Panc1 (cell line): ENCODE measurements around the gene PGD. TPM values are rescaled to one million over a fixed set of nuclear protein-coding genes. Genes with fewer than 3 reads are reported as not detected.

ENCODE experiments used
- ATAC-seq: fragments of 200-7000 bp; cut with Tn5 transposase; 2 replicates; pipeline ENCODE4 v1.9.1; 2020; ENCODE audit warnings: mild to moderate bottlenecking, moderate library complexity
- BruUV-seq: library from RNA; stranded (reverse); fragments of 400-500 nt; replicated peaks from 2 replicates; lab custom pipeline; 2021; lab: Mats Ljungman, UMichigan
- CTCF ChIA-PET: fragments of 300-600 bp; sonication (Branson Sonifier 250); formaldehyde crosslinking; loops from one replicate; lab custom pipeline; 2022; ENCODE audit warnings: antibody characterized with exemption; lab: Charles Lee
- POLR2A ChIA-PET: fragments of 300-600 bp; sonication (Branson Sonifier 250); formaldehyde crosslinking; loops from one replicate; lab custom pipeline; 2022; ENCODE audit warnings: antibody characterized with exemption; lab: Charles Lee
- DNase-seq: peaks from one replicate; pipeline ENCODE4 v3.0.0-alpha.2; 2010; ENCODE audit warnings: low read depth, low spot score
- H3K27ac ChIP-seq: 2 replicates; pipeline ENCODE4 v1.5.1; 2011; ENCODE audit warnings: mild to moderate bottlenecking, low read length, inconsistent platforms
- H3K27me3 ChIP-seq: fragments of 200-500 bp; sonication (Bioruptor generic); 2 replicates; pipeline ENCODE4 v1.6.0; 2014; ENCODE audit warnings: low read length, inconsistent platforms; ENCODE audit not compliant: control insufficient read depth, insufficient read depth
- H3K36me3 ChIP-seq: fragments of 200-500 bp; sonication (Bioruptor generic); 2 replicates; pipeline ENCODE4 v1.5.1; 2014; ENCODE audit warnings: inconsistent platforms, mild to moderate bottlenecking, low read length, moderate library complexity; ENCODE audit not compliant: control insufficient read depth, insufficient read depth
- H3K4me1 ChIP-seq: 2 replicates; pipeline ENCODE4 v1.5.1; 2011; ENCODE audit warnings: inconsistent platforms, mild to moderate bottlenecking, low read length, moderate library complexity; ENCODE audit not compliant: control insufficient read depth, insufficient read depth
- H3K4me3 ChIP-seq, 2 experiments: 2 replicates each; pipeline ENCODE4 v1.5.1; 2011 to 2012; ENCODE audit warnings: low read depth in 2 of 2, low read length in 2 of 2, mild to moderate bottlenecking in 2 of 2, inconsistent platforms in 1 of 2, moderate library complexity in 1 of 2
- H3K9me3 ChIP-seq: fragments of 200-500 bp; sonication (Bioruptor generic); 2 replicates; pipeline ENCODE4 v1.5.1; 2014; ENCODE audit warnings: low read depth, mild to moderate bottlenecking, inconsistent platforms, low read length, moderate library complexity; ENCODE audit not compliant: control insufficient read depth, insufficient read depth
- POLR2AphosphoS5 ChIP-seq: IDR thresholded peaks from 2 replicates; pipeline ENCODE4 v1.6.1; 2012; ENCODE audit warnings: mild to moderate bottlenecking, low read depth, low read length, moderate library complexity
- SIN3A ChIP-seq: IDR thresholded peaks from 2 replicates; pipeline ENCODE4 v1.6.1; 2012; ENCODE audit warnings: low read depth, mild to moderate bottlenecking, low read length, moderate library complexity, borderline replicate concordance; ENCODE audit not compliant: insufficient read depth
- TCF7L2 ChIP-seq: IDR thresholded peaks from 2 replicates; pipeline ENCODE4 v1.6.1; 2011; ENCODE audit warnings: mild to moderate bottlenecking, low read depth, low read length, inconsistent platforms
- in situ Hi-C: cut with HindIII; loops from 2 replicates; pipeline ENCODE4 v1.10.0; 2016; ENCODE audit warnings: low sequenced_read_pairs, low pct_unique_long_range_greater_than_20kb
- intact Hi-C: fragments of 100-400 bp; cut with micrococcal nuclease; formaldehyde crosslinking; loops from one replicate; pipeline ENCODE4 v1.10.0; 2022; ENCODE audit not compliant: unreplicated experiment
- total RNA-seq: library from RNA; stranded (reverse); gene quantifications from one replicate; pipeline ENCODE4 v1.2.1, GENCODE V29; 2021; ENCODE audit not compliant: unreplicated experiment
- TF ChIP-seq, protein P1 (sequence below): fragments of 450-650 bp; IDR thresholded peaks from 2 replicates; pipeline ENCODE4 v1.5.1; 2017; ENCODE audit warnings: mild to moderate bottlenecking
- TF ChIP-seq, protein P2 (sequence below), 2 experiments: IDR thresholded peaks; 2 replicates each; pipeline ENCODE4 v1.6.1; 2011 to 2012; ENCODE audit warnings: low read depth in 2 of 2, control low read depth in 1 of 2, low read length in 1 of 2, mild to moderate bottlenecking in 1 of 2, moderate library complexity in 1 of 2; ENCODE audit not compliant: insufficient read depth in 1 of 2

PGD gene
- total RNA-seq, 1 experiment from 2014 or later, result 158 TPM

DNA sequence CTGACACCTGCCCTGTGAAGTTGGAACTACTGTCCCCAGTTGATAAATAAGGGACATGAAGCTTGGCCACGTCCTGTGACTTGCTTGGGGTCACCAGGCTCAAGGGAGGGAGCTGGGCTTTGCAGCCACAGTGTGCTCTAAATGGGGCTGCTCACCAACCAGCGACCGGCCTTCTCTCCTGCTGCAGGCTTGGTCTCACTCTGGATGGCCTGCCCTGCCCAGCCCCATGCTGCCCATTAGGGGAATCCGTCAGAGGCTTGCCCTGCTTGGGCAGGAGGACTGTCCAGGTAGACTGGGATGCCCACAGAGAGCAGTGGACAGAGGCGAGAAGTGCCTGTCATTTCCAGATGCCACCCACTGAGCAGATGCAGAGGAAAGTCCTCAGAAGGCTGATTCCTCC is 30.1 kb downstream of the PGD start:
- no peak for TF ChIP-seq SIN3A
- TF ChIP-seq TCF7L2, result no peak
- TF ChIP-seq POLR2AphosphoS5, result no peak
- TF ChIP-seq, protein P1, sequence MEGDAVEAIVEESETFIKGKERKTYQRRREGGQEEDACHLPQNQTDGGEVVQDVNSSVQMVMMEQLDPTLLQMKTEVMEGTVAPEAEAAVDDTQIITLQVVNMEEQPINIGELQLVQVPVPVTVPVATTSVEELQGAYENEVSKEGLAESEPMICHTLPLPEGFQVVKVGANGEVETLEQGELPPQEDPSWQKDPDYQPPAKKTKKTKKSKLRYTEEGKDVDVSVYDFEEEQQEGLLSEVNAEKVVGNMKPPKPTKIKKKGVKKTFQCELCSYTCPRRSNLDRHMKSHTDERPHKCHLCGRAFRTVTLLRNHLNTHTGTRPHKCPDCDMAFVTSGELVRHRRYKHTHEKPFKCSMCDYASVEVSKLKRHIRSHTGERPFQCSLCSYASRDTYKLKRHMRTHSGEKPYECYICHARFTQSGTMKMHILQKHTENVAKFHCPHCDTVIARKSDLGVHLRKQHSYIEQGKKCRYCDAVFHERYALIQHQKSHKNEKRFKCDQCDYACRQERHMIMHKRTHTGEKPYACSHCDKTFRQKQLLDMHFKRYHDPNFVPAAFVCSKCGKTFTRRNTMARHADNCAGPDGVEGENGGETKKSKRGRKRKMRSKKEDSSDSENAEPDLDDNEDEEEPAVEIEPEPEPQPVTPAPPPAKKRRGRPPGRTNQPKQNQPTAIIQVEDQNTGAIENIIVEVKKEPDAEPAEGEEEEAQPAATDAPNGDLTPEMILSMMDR, result no peak
- TF ChIP-seq, protein P2, sequence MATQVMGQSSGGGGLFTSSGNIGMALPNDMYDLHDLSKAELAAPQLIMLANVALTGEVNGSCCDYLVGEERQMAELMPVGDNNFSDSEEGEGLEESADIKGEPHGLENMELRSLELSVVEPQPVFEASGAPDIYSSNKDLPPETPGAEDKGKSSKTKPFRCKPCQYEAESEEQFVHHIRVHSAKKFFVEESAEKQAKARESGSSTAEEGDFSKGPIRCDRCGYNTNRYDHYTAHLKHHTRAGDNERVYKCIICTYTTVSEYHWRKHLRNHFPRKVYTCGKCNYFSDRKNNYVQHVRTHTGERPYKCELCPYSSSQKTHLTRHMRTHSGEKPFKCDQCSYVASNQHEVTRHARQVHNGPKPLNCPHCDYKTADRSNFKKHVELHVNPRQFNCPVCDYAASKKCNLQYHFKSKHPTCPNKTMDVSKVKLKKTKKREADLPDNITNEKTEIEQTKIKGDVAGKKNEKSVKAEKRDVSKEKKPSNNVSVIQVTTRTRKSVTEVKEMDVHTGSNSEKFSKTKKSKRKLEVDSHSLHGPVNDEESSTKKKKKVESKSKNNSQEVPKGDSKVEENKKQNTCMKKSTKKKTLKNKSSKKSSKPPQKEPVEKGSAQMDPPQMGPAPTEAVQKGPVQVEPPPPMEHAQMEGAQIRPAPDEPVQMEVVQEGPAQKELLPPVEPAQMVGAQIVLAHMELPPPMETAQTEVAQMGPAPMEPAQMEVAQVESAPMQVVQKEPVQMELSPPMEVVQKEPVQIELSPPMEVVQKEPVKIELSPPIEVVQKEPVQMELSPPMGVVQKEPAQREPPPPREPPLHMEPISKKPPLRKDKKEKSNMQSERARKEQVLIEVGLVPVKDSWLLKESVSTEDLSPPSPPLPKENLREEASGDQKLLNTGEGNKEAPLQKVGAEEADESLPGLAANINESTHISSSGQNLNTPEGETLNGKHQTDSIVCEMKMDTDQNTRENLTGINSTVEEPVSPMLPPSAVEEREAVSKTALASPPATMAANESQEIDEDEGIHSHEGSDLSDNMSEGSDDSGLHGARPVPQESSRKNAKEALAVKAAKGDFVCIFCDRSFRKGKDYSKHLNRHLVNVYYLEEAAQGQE (IDR thresholded peaks at IDR 0.05; ENCODE audit: insufficient read depth in 1 of 2, low read depth in 2 of 2, low read length in 1 of 2), result no peak
- H3K36me3 ChIP-seq, result no peaks in the 10 kb centered on the region
- DNase-seq (no peak), ATAC-seq (no peak)
- POLR2A ChIA-PET, result interaction anchor here (0.6 kb wide), 1 partner anchor 496 kb away, joined by 4 read pairs; no protein-coding TSS in a partner anchor
- in situ Hi-C loops, result no loop called here
- H3K4me1 ChIP-seq, result no peaks in the 10 kb centered on the region; the same call in 1 of the 2 replicates
- intact Hi-C loops, result loop anchor here (1.0 to 2.0 kb wide), 2 partner anchors 52 to 66 kb away; no protein-coding TSS in a partner anchor
- H3K27ac ChIP-seq, result no peak overlapping the region
- H3K27me3 ChIP-seq, result no peaks in the 10 kb centered on the region
- H3K4me3 ChIP-seq, result no peak overlapping the region
- H3K9me3 ChIP-seq, result no peaks in the 10 kb centered on the region
- BruUV-seq, result TSS peak; percentile 76
- CTCF ChIA-PET, result interaction anchor here (0.7 kb wide), 1 partner anchor 9 kb away, joined by 7 read pairs; no protein-coding TSS in a partner anchor

DNA sequence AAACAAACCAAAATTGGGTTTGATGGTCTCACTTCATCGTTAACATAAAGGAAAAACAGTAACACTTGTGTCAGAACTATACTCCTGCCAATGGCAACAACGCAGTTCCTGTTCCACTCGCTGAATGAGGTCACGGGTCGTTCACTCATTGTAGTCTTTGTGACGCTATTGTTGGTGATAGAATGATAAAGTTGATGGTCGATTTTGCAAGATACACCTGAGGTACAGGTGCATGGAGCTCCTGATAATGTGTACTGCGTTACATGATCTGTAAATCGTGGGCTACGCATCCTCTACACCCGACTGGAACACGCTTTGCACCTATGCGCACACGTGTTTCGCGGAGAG is 31.0 kb downstream of the PGD start:
- BruUV-seq, result no TSS peak
- intact Hi-C loops (loop anchor here (2.0 kb wide), 1 partner anchor 65 kb away; no protein-coding TSS in a partner anchor), in situ Hi-C loops (no loop called here)
- peak; percentile 2 for ATAC-seq
- DNase-seq, result no peak
- Histone ChIP-seq H3K9me3 (no peaks in the 10 kb centered on the region), H3K4me1 (no peaks in the 10 kb centered on the region; the same call in 1 of the 2 replicates), H3K4me3 (peak overlapping the region; percentile 83 to 97), H3K27ac (peak overlapping the region; percentile 87), H3K27me3 (no peaks in the 10 kb centered on the region), H3K36me3 (no peaks in the 10 kb centered on the region)
- POLR2A ChIA-PET, result interaction anchor here (0.9 kb wide), 1 partner anchor 64 kb away, joined by 3 read pairs; no protein-coding TSS in a partner anchor
- CTCF ChIA-PET, result interaction anchor here (0.6 to 1.5 kb wide), 5 partner anchors 42 to 247 kb away, joined by 3 to 11 read pairs (median 3); partner anchors contain the start of gene DFFA
- TF ChIP-seq POLR2AphosphoS5, result no peak
- TF ChIP-seq, protein P1, result 0 out of 2 replicates have a peak, but pooled peaks have one; percentile 64
